DMS53 treated with DMSO at 0.1 percent for 48 hours (cell line): ENCODE results near the gene NLGN1.

Experiments used
- DNase-seq: peaks from one replicate; lab custom pipeline; 2025; ENCODE audit not compliant: unreplicated experiment; lab: John Stamatoyannopoulos, UW

The NLGN1 gene

DNA sequence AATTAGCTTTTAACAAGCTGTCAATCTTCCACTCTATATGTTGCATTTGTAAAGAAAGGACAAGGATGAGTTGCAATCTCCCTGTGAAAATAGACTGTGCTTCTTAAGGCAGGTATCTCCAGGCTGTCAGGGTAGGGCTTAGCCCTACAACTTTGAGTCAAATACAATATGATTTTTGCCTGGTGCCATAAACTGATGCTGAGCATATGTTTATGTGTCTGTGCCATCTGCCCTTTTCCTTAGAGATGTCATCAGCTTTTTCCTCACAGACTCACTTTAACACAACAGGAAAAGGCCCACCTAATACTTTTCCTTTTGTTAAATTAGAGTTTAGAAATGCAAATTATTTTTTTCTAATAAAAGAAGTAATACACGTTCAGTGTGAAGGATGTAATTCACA, 548.3 kb downstream of the NLGN1 start:
- DNase-seq = no peak

- no peak for DNase-seq
These were observed 557.1 kb downstream of the NLGN1 start for GRCh38 chr3:173954647-173955046.

- no peak for DNase-seq
These were observed 560.1 kb downstream of the NLGN1 start for GRCh38 chr3:173957646-173958045.

- no peak for DNase-seq
These were observed 561.3 kb downstream of the NLGN1 start for GRCh38 chr3:173958805-173959204.

- DNase-seq = no peak
These were observed 572.7 kb downstream of the NLGN1 start for GRCh38 chr3:173970281-173970680.

GRCh38 chr3:173976281-173976680, 578.7 kb downstream of the NLGN1 start:
- no peak for DNase-seq

GRCh38 chr3:173977747-173978146, 580.2 kb downstream of the NLGN1 start:
- no peak for DNase-seq

GRCh38 chr3:173983343-173983742, 585.8 kb downstream of the NLGN1 start:
- DNase-seq = no peak

GRCh38 chr3:173986861-173987410, 589.4 kb downstream of the NLGN1 start:
- DNase-seq = no peak

DNA sequence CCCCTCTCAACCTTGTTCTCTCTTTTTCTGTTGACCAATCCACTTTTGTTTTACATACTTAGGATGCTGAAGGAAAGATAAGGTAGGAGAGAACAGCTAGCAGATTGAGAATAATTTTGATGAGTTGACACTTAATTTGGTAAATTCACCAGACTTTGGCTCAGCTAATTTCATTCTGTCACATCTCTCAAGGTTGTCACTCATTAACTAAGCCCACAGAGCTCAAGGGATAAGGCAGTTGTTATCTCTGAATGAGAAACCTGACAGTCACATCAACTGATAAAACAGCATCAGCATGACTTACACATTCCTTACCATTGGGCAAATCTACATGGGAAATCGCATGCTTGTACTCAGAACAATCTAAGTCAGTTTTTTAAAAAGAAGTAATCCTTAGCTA, 591.4 kb downstream of the NLGN1 start:
- no peak for DNase-seq

DNA sequence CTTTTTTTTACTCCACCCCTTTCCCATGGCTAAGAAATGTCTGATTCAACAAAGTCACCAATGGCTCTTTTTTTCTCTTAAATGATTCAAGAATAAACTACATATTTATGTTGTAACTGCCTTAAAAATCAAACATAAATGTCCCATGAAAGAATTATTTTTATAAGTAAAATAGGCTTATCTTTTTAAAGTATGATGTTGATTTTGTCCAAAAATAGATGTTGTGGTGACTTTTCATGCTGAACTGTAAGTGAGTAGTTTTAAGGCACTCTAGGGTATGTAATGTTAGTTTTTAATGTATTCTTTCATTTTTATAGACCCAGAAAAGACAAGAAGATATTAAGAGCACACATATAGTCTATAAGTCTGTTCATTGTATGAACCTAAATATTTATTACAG, 594.9 kb downstream of the NLGN1 start:
- DNase-seq = no peak

DNA sequence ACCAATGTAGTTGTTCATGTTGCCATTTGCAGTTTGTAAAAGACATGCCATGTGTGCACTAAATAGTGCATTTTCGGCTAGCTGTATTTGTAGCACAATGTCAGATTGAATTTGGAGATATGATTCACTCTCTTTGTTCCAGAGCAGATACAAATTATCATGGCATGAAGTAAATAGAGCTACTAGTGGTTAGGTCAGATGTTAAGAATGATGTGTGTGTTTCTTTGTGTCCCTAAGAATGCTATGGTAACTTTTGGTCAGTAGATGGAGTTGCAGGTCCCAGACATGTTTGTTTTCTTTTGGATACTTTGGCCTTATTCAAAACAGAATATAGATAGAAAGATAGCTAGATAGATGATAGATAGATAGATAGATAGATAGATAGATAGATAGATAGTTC, 595.8 kb downstream of the NLGN1 start:
- DNase-seq = no peak

- no peak for DNase-seq
These were observed 603.1 kb downstream of the NLGN1 start for GRCh38 chr3:174000675-174001074.

DNA sequence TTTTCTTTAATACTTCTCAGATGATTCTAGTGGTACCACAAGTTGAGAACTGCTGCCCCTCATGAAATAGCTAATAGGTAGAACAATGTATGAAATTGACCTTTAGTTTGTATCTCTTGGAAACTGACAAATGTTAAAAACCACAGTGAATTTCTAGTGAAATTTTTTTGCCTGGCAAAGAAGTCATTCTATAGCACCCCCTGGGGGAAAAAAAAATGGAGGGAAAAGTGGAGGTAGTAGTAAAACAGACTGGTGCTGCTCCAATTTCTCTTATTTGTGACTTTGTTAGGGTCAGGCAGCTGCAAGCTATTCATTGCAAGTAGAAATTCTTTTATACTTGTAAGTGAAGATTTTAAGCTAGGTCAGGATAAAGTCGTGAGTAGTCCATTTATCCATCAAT, 605.0 kb downstream of the NLGN1 start:
- no peak for DNase-seq

- no peak for DNase-seq
These were observed 613.4 kb downstream of the NLGN1 start for GRCh38 chr3:174010907-174011306.

GRCh38 chr3:174016186-174016585, 618.6 kb downstream of the NLGN1 start:
- no peak for DNase-seq

- no peak for DNase-seq
These were observed 622.6 kb downstream of the NLGN1 start for GRCh38 chr3:174020156-174020555.

GRCh38 chr3:174023421-174023820, 625.9 kb downstream of the NLGN1 start:
- no peak for DNase-seq

DNA sequence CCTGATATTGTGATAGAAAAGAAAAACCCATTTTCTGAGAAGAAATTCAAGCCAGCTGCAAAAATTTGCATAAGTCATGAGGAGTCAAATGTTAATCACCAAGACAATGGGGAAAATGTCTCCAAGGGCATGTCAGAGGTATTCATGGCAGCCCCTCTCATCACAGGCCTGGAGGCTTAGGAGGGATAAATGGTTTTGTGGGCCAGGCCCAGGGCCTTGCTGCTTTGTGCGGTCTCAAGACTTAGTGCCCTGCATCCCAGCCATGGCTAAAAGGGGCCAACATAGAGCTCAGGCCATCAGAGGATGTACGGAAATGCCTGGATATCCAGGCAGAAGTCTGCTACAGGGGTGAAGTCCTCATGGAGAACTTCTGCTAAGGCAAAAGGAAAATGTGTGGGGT, 631.1 kb downstream of the NLGN1 start:
- no peak for DNase-seq

DNA sequence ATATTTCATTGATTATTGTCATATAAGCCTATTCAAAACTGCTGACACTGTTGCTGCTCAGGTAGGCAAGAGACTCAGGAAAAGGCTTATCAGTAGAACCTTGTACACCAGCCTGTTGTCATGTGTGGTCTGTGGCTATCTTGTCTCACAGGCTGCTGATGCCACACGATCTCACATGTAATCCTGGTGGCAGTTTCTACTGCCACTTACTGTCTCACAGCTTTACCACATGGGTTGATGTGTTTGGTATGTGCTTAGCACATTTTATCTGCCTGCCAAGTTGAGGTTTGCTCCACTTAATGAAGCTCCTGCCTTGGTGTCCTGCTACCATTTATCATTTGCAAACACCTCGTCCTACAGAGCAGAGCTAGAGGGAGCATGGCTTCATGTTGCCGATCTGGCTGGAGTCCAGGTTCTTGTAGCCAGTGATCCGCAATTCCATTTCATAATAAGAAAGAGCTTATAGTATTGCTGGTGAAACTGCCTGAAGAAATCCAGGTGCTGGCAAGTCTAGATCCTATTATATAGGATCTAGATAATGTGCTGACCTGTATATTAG, 637.9 kb downstream of the NLGN1 start:
- DNase-seq = no peak

GRCh38 chr3:174046311-174046710, 648.8 kb downstream of the NLGN1 start:
- no peak for DNase-seq

DNA sequence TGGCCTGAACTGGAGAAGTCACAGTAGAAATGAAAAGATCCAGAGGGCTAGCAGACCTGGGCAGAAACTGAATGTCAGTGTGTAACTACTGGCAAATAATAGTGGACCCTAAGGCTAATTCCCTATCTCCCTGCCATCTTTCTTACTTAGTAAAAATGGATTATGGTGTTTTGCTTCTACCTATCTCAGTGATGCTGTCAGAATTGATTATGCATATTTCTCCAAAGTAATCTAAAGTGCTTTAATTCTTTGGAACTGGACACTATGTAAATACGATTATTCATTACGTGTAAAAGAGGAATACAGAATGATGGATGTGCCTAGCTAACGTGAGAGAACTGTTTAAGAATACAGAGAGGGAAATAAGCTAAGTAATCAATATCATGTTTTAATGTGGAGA, 651.9 kb downstream of the NLGN1 start:
- DNase-seq = no peak

DNA sequence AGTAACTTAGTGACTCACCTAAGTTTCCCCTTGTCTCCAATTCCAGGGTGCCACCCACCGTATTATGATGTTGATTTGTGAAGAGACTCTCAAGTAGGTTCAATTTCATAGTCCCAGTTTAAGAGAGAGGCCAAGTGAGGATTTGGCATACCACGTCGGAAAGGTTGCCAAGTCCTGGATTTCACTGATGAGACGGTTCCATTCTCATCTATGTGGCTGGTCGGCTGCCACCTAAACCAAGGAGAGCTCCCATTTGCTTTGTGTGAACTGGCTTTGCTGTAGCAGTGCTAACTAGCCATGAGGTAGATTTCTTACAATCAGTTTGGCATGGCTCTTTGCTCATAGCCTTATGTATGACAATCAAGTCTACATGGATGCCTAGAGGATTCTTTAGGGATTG, 653.6 kb downstream of the NLGN1 start:
- DNase-seq = no peak
